GM15510 (cell line): ENCODE results near the gene EPO.

ENCODE experiments used
- POLR2A ChIP-seq: IDR thresholded peaks from 3 replicates; pipeline ENCODE4 v1.6.1; 2011; ENCODE audit warnings: borderline replicate concordance; ENCODE audit not compliant: insufficient read length; ENCODE audit errors: extremely low read depth

EPO gene

GRCh38 chr7:100711369-100711768 lies 8.9 kb upstream of the EPO start:
- TF ChIP-seq POLR2A: no peak

DNA sequence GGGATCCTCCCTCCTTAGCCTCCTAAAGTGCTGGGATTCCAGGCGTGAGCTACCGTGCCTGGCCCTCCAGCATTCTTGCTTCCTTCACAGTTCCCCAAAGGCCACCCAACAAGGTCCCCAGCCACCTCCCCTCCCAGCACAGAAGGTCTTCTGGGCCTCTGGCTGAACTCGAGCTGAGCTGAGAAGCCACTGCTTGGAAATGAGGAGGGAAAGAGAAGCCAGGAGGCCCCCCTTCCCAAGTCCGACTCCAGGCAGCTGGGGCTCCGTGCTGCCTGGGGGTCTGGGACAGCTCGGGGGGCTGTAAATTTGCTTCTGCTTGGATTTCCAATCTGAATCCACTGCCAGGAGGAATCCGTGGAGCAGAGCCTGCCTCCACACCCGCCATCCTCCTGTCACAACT lies 5.5 kb upstream of the EPO start:
- TF ChIP-seq POLR2A: no peak

DNA sequence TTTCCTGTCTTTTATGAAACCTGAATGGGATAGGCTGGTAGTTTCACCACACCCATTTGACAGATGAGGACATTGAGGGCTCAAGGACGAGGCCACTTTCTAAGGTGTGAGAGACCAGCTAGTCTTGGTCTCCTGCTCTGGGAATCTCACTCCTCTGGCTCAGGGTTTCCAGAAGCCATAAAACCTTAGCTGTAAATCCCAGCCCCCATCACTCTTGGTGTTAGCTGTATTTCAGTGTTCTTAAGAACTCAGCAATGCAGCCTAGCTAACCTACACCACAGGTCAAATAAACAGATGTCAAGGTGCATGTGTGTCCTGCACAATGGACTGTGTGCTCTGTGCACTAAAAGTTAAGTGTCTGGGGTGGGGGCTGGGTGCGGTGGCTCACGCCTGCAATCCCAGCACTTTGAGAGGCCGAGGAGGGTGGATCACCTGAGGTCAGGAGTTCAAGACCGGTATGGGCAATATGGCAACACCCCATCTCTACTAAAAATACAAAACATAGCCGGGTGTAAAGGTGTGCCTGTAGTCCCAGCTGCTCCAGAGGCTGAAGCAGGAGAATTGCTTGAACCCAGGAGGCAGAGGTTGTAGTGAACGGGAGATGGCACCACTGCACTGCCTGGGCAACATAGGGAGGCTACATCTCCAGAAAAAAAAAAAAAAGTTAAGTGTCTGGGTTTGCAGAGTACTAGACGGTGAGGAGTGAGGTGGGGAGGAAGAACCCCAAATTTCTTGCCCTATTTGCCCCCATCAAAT lies 567 bp upstream of the EPO start:
- TF ChIP-seq POLR2A: no peak

DNA sequence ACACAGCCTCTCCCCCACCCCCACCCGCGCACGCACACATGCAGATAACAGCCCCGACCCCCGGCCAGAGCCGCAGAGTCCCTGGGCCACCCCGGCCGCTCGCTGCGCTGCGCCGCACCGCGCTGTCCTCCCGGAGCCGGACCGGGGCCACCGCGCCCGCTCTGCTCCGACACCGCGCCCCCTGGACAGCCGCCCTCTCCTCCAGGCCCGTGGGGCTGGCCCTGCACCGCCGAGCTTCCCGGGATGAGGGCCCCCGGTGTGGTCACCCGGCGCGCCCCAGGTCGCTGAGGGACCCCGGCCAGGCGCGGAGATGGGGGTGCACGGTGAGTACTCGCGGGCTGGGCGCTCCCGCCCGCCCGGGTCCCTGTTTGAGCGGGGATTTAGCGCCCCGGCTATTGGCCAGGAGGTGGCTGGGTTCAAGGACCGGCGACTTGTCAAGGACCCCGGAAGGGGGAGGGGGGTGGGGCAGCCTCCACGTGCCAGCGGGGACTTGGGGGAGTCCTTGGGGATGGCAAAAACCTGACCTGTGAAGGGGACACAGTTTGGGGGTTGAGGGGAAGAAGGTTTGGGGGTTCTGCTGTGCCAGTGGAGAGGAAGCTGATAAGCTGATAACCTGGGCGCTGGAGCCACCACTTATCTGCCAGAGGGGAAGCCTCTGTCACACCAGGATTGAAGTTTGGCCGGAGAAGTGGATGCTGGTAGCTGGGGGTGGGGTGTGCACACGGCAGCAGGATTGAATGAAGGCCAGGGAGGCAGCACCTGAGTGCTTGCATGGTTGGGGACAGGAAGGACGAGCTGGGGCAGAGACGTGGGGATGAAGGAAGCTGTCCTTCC lies 620 bp downstream of the EPO start:
- TF ChIP-seq POLR2A: no peak

DNA sequence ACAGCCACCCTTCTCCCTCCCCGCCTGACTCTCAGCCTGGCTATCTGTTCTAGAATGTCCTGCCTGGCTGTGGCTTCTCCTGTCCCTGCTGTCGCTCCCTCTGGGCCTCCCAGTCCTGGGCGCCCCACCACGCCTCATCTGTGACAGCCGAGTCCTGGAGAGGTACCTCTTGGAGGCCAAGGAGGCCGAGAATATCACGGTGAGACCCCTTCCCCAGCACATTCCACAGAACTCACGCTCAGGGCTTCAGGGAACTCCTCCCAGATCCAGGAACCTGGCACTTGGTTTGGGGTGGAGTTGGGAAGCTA lies 1.2 kb downstream of the EPO start:
- TF ChIP-seq POLR2A: no peak

- no peak for TF ChIP-seq POLR2A
Measured at GRCh38 chr7:100722480-100723212, 2.4 kb downstream of the EPO start.

DNA sequence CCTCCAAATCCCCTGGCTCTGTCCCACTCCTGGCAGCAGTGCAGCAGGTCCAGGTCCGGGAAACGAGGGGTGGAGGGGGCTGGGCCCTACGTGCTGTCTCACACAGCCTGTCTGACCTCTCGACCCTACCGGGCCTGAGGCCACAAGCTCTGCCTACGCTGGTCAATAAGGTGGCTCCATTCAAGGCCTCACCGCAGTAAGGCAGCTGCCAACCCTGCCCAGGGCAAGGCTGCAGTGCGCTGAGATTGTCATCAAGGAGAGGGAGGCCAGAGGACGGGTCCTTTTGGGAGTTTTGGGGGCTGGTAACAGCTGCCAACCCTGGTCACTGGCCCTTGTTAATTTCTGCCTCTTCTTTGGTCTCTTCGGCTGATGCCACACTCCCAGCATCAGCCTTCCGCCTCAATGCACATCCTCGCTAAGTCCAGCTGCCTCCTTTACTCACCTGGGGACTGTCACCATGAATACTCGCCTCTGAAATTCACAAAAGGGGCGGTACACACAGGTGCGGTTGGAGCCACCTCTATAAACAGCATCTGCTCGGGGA lies 3.5 kb downstream of the EPO start:
- no peak for TF ChIP-seq POLR2A

GRCh38 chr7:100726996-100727761 lies 6.9 kb downstream of the EPO start:
- no peak for TF ChIP-seq POLR2A

DNA sequence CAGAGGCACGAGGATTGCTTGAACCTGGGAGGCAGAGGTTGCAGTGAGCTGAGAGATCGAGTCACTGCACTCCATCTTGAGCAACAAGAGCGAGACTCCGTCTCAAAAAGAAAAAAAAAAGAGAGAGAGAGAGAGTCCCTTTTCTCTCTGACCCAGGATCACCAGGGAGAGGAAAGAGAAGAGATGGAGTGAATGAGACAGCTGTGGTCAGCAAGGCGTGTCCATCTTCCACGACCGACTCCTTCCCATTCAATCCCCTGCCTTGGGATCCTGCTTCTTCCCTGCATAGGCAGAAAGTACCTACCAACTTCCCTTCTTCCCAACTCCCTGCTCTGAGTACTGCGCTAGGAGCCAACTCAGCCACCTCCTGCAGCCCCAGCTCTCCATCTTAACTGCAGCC lies 7.9 kb downstream of the EPO start:
- no peak for TF ChIP-seq POLR2A

DNA sequence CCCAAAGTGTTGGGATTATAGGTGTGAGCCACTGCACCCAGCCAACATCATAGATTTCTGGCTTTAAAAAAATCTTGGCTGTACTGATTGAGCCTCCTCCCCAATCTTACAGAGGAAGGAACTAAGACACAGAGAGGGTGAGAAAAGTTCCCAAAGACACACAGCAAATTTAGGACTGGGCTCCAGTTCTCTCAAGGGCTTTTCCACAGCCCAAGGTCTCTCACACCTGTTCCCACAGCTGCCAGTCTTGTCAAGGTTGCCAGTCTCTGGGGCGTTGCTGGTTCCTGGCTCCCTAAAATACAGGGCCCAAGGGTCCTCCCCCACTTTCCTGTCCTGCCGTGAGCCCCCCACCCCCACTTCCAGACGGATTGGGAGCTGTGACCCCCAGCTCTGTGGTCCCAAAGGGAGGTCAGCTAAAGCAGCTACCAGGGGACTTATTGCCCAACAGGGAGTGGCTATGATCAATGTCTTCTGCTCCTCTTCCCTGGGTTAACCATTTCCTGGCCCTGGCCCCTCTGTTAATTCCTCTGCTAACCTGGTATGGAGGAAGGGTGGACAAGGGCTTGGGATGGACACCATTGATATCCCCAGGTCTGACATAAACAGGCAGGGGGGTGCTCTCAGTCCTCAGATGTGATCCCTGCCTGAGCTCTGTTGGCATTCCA lies 10.0 kb downstream of the EPO start:
- TF ChIP-seq POLR2A: no peak

GRCh38 chr7:100731937-100732636 lies 11.8 kb downstream of the EPO start:
- TF ChIP-seq POLR2A: no peak

DNA sequence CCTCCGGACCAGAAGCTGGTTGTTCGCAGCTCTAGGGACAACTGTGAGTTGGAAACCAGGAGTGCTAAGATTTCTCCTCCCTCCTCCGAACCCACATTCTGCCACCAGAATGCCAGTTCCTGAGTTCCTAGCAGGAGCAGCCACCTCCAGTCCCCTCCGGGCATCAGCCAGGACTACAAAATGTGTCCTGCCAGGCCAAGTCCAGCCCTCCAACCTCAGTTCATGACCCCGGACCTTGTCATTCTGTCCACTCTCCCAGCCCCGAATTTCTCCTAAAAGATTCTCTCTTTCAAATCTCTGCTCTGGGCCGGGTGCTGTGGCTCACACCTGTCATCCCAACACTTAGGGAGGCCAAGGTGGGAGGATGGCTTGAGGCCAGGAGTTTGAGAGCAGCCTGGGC lies 15.5 kb downstream of the EPO start:
- TF ChIP-seq POLR2A: no peak

GRCh38 chr7:100736671-100737070 lies 16.4 kb downstream of the EPO start:
- TF ChIP-seq POLR2A: no peak
